Mammary epithelial cell (primary cell): ENCODE results near the gene KCNRG.

Experiments
- CTCF ChIP-seq, 2 donors: IDR thresholded peaks in 1 of 2; conservative IDR thresholded peaks in 1 of 2; 2 replicates each; pipeline ENCODE4 v1.5.1; 2011 to 2012; ENCODE audit warnings: inconsistent platforms in 2 of 2, low read length in 2 of 2, mild to moderate bottlenecking in 2 of 2, control low read depth in 1 of 2, low read depth in 1 of 2; ENCODE audit not compliant: insufficient read depth in 1 of 2; ENCODE audit errors: extremely low read depth in 1 of 2
- EZH2 ChIP-seq: IDR thresholded peaks from 2 replicates; pipeline ENCODE4 v1.6.1; 2012; ENCODE audit warnings: low read length, inconsistent platforms, borderline replicate concordance

DNA sequence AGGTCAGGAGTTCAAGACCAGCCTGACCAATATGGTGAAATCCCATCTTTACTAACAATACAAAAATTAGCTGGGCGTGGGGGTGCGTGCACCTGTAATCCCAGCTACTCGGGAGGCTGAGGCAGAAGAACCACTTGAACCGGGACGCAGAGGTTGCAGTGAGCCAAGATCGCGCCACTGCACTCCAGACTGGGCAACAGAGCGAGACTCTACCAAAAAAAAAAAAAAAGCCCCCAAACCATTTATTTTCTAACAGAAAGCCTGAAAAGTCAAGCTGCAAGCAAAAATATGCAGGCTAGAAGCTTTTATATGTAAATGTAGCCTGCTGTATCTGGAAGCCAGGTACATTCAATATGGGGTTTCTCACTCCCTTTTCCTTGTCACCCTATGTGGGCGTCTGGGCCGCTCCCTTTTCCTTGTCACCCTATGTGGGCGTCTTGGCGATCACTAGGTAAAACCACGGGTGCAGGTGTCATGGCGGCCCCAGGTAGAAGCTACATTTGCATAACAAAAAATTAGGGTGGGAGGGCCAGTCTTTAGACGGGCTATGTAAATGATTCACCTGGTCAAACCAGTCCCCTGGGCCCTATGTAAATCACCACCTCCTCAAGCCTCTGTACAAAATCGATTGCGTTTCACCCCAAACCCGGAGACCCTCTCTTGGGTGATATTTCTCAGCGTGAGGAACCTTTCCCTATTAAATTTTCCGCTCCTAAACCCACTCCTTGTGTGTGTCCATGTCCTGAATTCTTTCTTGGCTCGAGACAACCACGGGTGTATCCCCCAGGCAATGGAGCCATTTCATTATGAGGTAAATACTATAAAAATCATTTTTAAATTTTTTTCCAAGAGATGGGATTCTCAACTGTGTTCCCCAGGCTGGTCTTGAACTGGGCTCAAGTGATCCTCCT is 16.3 kb upstream of the KCNRG start:
- TF ChIP-seq CTCF (conservative IDR thresholded peaks at IDR 0.05 in 1 of 2, IDR thresholded peaks at IDR 0.05 in 1 of 2; ENCODE audit: extremely low read depth in 1 of 2, insufficient read depth in 1 of 2, low read depth in 1 of 2, low read length in 2 of 2), result no peak
- TF ChIP-seq EZH2, result no peak
